Right atrium auricular region (tissue), 2 donors: ENCODE data around the gene LIF. TPM values are rescaled to one million over a fixed set of nuclear protein-coding genes. Genes with fewer than 3 reads are reported as not detected.

Experiments
- DNase-seq: peaks from one replicate; pipeline ENCODE4 v3.0.0-alpha.2; 2019; ENCODE audit warnings: low spot score
- H3K27ac ChIP-seq, 2 donors: fragments of 200-600 bp; sonication (generic); 1 replicate in 1 of 2; 2 replicates in 1 of 2; pipeline ENCODE4 v1.5.1; 2016 to 2019
- H3K27me3 ChIP-seq, 2 donors: fragments of 200-600 bp; sonication (generic); one replicate each; pipeline versions ENCODE4 v1.5.1 to v1.6.0; 2017 to 2019
- H3K36me3 ChIP-seq: fragments of 200-600 bp; sonication (generic); one replicate; pipeline ENCODE4 v1.5.1; 2016
- H3K4me1 ChIP-seq, 2 donors: fragments of 200-600 bp; sonication (generic); one replicate each; pipeline versions ENCODE4 v1.5.1 to v1.6.0; 2017 to 2019
- H3K4me3 ChIP-seq, 2 donors: fragments of 200-600 bp; sonication (generic); 1 replicate in 1 of 2; 2 replicates in 1 of 2; pipeline ENCODE4 v1.5.1; 2017 to 2019; ENCODE audit warnings: mild to moderate bottlenecking in 1 of 2, moderate library complexity in 1 of 2
- H3K9me3 ChIP-seq, 2 donors: fragments of 200-600 bp; sonication (generic); one replicate each; pipeline ENCODE4 v1.5.1; 2019
- CTCF ChIP-seq, 2 donors: fragments of 200-600 bp; sonication (generic); IDR thresholded peaks; one replicate each; pipeline ENCODE4 v1.5.1; 2019; ENCODE audit warnings: antibody characterized with exemption in 2 of 2
- total RNA-seq, 2 donors: library from RNA; depleted of rRNA; stranded (reverse); fragments of >200 nt; gene quantifications; one replicate each; pipeline ENCODE4 v1.1.0, GENCODE V29; 2016

LIF gene
- total RNA-seq, 2 donors from 2014 or later, result 0.79 to 8.9 TPM

- Histone ChIP-seq H3K27ac (no peak overlapping the region), H3K9me3 (no peaks in the 10 kb centered on the region), H3K4me3 (no peak overlapping the region), H3K27me3 (no peaks in the 10 kb centered on the region), H3K4me1 (peaks cover 0 to 22% of the 10 kb centered on the region in 2 donors), H3K36me3 (no peaks in the 10 kb centered on the region)
- TF ChIP-seq CTCF (IDR thresholded peaks at IDR 0.05), result no peak
- no peak for DNase-seq
Measured at GRCh38 chr22:30198921-30199320, 47.6 kb downstream of the LIF start.

- Histone ChIP-seq H3K36me3 (no peaks in the 10 kb centered on the region), H3K9me3 (no peaks in the 10 kb centered on the region), H3K27me3 (no peaks in the 10 kb centered on the region), H3K27ac (no peak overlapping the region), H3K4me3 (no peak overlapping the region), H3K4me1 (peaks cover 0 to 22% of the 10 kb centered on the region in 2 donors)
- no peak for DNase-seq
- no peak for TF ChIP-seq CTCF (IDR thresholded peaks at IDR 0.05)
Measured at GRCh38 chr22:30198152-30198825, 48.3 kb downstream of the LIF start.

GRCh38 chr22:30197389-30197788, 49.2 kb downstream of the LIF start:
- DNase-seq, result no peak
- no peaks in the 10 kb centered on the region for H3K36me3 ChIP-seq
- H3K4me3 ChIP-seq, result no peak overlapping the region
- H3K27me3 ChIP-seq, result no peaks in the 10 kb centered on the region
- H3K9me3 ChIP-seq, result no peaks in the 10 kb centered on the region
- H3K4me1 ChIP-seq, result peaks cover 0 to 22% of the 10 kb centered on the region in 2 donors
- H3K27ac ChIP-seq, result peak overlapping the region; percentile 69 to 71
- TF ChIP-seq CTCF (IDR thresholded peaks at IDR 0.05), result no peak

GRCh38 chr22:30196880-30197336, 49.7 kb downstream of the LIF start:
- Histone ChIP-seq H3K4me1 (peaks cover 0 to 22% of the 10 kb centered on the region in 2 donors), H3K27me3 (no peaks in the 10 kb centered on the region), H3K9me3 (no peaks in the 10 kb centered on the region), H3K4me3 (no peak overlapping the region), H3K36me3 (no peaks in the 10 kb centered on the region), H3K27ac (peak overlapping the region; percentile 69 to 71)
- no peak for TF ChIP-seq CTCF (IDR thresholded peaks at IDR 0.05)
- no peak for DNase-seq

GRCh38 chr22:30196141-30196879, 50.2 kb downstream of the LIF start:
- Histone ChIP-seq H3K4me1 (peaks cover 0 to 22% of the 10 kb centered on the region in 2 donors), H3K27me3 (no peaks in the 10 kb centered on the region), H3K4me3 (peak overlapping the region in 1 of 2 donors; percentile 6)

More at GRCh38 chr22:30196141-30196879, 50.2 kb downstream of the LIF start:
- Histone ChIP-seq H3K27ac (peak overlapping the region; percentile 69 to 71), H3K36me3 (no peaks in the 10 kb centered on the region), H3K9me3 (no peaks in the 10 kb centered on the region)
- peak; percentile 93 for DNase-seq
- no peak for TF ChIP-seq CTCF (IDR thresholded peaks at IDR 0.05)
